ENCODE measurements around the gene C2orf81. TPM values are rescaled to one million over a fixed set of nuclear protein-coding genes. Genes with fewer than 3 reads are reported as not detected.

Gene C2orf81
- total and polyA plus RNA-seq, 12 donors, result 0.36 to 7.1 (median 1.8) TPM

DNA sequence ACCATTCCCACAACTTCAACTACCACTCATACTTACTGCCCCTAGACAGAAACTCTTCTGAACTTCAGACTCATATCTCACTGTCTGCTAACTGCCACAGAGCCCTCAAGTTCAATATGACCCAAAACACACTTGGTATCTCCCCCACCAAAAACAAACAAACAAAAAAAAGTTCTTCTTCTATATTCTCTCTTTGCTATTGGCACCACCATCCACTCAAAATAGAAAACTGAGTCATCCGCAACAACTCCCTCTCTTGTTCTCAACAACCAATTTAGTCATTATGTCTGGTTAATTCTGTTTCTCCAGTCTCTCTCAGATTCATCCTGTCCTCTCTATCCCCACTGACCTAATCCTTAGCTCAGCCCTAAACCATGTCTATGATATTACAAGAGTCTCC lies 34.1 kb downstream of the C2orf81 start:
- no peak overlapping the region for H3K4me3 ChIP-seq
- peak overlapping the region in 2 of 5 donors; percentile 68 to 74 for H3K27ac ChIP-seq
- H3K4me1 ChIP-seq (replicated peaks in 1 of 2), result peaks cover 20 to 66% of the 10 kb centered on the region in 2 donors
- peaks cover 0 to 5% of the 10 kb centered on the region in 2 donors for H3K36me3 ChIP-seq (replicated peaks in 1 of 2)
- TF ChIP-seq, protein P1, sequence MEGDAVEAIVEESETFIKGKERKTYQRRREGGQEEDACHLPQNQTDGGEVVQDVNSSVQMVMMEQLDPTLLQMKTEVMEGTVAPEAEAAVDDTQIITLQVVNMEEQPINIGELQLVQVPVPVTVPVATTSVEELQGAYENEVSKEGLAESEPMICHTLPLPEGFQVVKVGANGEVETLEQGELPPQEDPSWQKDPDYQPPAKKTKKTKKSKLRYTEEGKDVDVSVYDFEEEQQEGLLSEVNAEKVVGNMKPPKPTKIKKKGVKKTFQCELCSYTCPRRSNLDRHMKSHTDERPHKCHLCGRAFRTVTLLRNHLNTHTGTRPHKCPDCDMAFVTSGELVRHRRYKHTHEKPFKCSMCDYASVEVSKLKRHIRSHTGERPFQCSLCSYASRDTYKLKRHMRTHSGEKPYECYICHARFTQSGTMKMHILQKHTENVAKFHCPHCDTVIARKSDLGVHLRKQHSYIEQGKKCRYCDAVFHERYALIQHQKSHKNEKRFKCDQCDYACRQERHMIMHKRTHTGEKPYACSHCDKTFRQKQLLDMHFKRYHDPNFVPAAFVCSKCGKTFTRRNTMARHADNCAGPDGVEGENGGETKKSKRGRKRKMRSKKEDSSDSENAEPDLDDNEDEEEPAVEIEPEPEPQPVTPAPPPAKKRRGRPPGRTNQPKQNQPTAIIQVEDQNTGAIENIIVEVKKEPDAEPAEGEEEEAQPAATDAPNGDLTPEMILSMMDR (IDR thresholded peaks at IDR 0.05), result no peak
- no peak for TF ChIP-seq POLR2A (IDR thresholded peaks at IDR 0.05)
- H3K9me3 ChIP-seq (replicated peaks in 1 of 3), result no peaks in the 10 kb centered on the region
- 49 to 71% (median 66%) methylated on average over 1 of the region's 1 CpG for WGBS, 4 donors
- intact Hi-C loops (cut with DNase I), result no loop called here
- no peaks in the 10 kb centered on the region for H3K27me3 ChIP-seq
- no peak for DNase-seq

DNA sequence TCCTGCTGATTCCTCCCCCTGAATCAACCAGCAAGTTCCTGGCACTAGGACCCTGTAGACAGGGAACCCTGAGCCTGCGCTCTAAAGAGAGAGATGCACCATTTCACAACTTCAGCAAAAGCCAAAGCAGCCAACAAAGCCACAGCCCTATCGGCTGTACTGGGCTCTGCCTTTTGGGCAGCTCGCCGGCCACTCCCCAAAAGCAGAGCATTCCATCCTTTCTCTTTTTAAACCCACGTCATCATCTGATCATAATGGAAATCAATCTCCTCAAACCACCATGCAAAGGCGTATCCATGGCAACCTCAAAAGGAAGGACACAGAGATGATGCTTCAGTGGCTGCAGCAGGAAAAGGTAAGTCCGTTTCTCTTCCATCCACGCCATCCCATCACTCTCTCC lies 36.0 kb downstream of the C2orf81 start:
- Histone ChIP-seq H3K27ac (peak overlapping the region in 1 of 5 donors; percentile 74), H3K36me3 (replicated peaks in 1 of 2) (peaks cover 0 to 5% of the 10 kb centered on the region in 2 donors), H3K27me3 (no peaks in the 10 kb centered on the region), H3K4me3 (no peak overlapping the region), H3K9me3 (replicated peaks in 1 of 3) (no peaks in the 10 kb centered on the region), H3K4me1 (replicated peaks in 1 of 2) (peaks cover 18 to 70% of the 10 kb centered on the region in 2 donors)
- no peak for TF ChIP-seq POLR2A (IDR thresholded peaks at IDR 0.05)
- TF ChIP-seq, protein P1 (IDR thresholded peaks at IDR 0.05), result no peak
- DNase-seq, result peak in 1 of 7 donors; percentile 13
- intact Hi-C loops (cut with DNase I), result no loop called here
- 77 to 85% (median 77%) methylated on average over 8 of the region's 8 CpGs for WGBS, 4 donors

DNA sequence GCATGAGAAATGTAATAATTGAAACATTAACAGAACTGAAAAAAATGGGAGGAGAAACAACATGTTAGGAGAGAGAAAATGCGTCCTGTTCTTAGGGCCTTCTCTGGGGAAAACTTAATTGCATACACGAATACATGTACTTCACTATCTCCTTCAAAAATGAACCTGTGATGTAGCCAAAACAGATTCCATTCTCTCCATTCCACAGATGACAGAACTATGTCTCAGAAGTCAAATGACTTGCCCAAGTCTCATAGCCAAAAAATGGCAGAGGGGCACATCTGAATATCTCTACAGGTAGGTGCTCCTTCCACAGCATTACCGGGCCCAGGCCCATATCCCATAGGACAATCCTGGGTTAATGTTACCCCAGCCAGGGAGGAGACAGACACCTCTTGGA lies 37.4 kb downstream of the C2orf81 start:
- intact Hi-C loops (cut with DNase I), result no loop called here
- Histone ChIP-seq H3K4me1 (replicated peaks in 1 of 2) (peaks cover 27 to 70% of the 10 kb centered on the region in 2 donors), H3K36me3 (replicated peaks in 1 of 2) (peaks cover 0 to 5% of the 10 kb centered on the region in 2 donors), H3K27ac (no peak overlapping the region), H3K4me3 (no peak overlapping the region), H3K27me3 (no peaks in the 10 kb centered on the region), H3K9me3 (replicated peaks in 1 of 3) (no peaks in the 10 kb centered on the region)
- TF ChIP-seq, protein P1 (IDR thresholded peaks at IDR 0.05), result no peak
- no peak for TF ChIP-seq POLR2A (IDR thresholded peaks at IDR 0.05)
- WGBS, 4 donors, result 68 to 80% (median 75%) methylated on average over 3 of the region's 3 CpGs
- DNase-seq, result no peak

DNA sequence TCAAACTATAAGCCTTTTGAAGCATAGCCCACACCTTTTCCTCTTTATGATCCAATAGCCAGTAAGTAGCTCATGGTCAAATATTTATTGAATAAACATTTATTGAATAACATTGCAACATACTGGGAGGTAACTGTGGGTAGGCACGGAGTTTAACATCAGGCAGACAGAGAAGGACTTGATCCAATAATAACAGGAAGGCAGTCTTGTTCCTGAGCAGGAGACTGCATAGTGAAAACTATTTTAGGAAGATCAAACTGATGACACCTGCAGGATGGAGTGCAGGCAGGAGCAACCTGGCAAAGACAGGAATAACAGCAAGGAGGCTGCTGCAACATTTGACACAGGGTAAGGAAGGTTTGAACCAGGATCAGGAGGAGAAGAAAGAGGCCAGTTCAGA lies 38.2 kb downstream of the C2orf81 start:
- peaks cover 0 to 5% of the 10 kb centered on the region in 2 donors for H3K36me3 ChIP-seq (replicated peaks in 1 of 2)
- H3K27me3 ChIP-seq, result no peaks in the 10 kb centered on the region
- peaks cover 30 to 74% of the 10 kb centered on the region in 2 donors for H3K4me1 ChIP-seq (replicated peaks in 1 of 2)
- TF ChIP-seq, protein P1 (IDR thresholded peaks at IDR 0.05), result no peak
- TF ChIP-seq POLR2A (IDR thresholded peaks at IDR 0.05), result no peak
- H3K9me3 ChIP-seq (replicated peaks in 1 of 3), result no peaks in the 10 kb centered on the region
- WGBS, 4 donors, result 8 to 16% (median 13%) methylated on average over 1 of the region's 1 CpG
- DNase-seq, result no peak
- peak overlapping the region in 3 of 5 donors; percentile 10 to 36 (median 13) for H3K27ac ChIP-seq
- intact Hi-C loops (cut with DNase I), result no loop called here
- H3K4me3 ChIP-seq, result no peak overlapping the region

Data from adrenal gland (tissue), 12 donors.